Measurements from ENCODE around the gene SETD1B. TPM values are rescaled to one million over a fixed set of nuclear protein-coding genes. Genes with fewer than 3 reads are reported as not detected.

Gene SETD1B
- 38.2 and 40.4 TPM in 2 replicates for total RNA-seq (2021)
- long read RNA-seq, partial matches to known transcripts, result 1 of 11 reads
- long read RNA-seq, other reads (novel, unspliced or antisense), result 10 of 11 reads

- Histone ChIP-seq H2BK15ac (ENCODE audit: low read depth, low read length) (no peak within 1 kb of the TSS), H4K91ac (ENCODE audit: insufficient read length, low read depth, low read length) (peak within 1 kb of the TSS; percentile 36), H3K79me1 (ENCODE audit: insufficient read depth, low read depth, low read length, poor library complexity, severe bottlenecking) (no peaks in the 10 kb centered on the region), H3K4ac (ENCODE audit: low read depth, low read length) (no peak within 1 kb of the TSS; the same call in 1 of the 2 replicates), H3T11ph (ENCODE audit: low read length) (no peak within 1 kb of the TSS), H3K23me2 (ENCODE audit: insufficient read length, low read depth, low read length, poor library complexity, severe bottlenecking) (peaks cover 27% of the 10 kb centered on the region), H3K56ac (ENCODE audit: insufficient read length, low read depth, low read length) (peak within 1 kb of the TSS; percentile 94), H3K18ac (ENCODE audit: insufficient read length, low read depth, low read length) (peak within 1 kb of the TSS; percentile 96), H3K27ac (ENCODE audit: insufficient read length, low read depth, low read length) (peak within 1 kb of the TSS; percentile 99), H3K23ac (ENCODE audit: insufficient read length, low read depth, low read length) (no peak within 1 kb of the TSS), H2AFZ (ENCODE audit: low read length) (no peak within 1 kb of the TSS), H4K5ac (ENCODE audit: insufficient read length, low read depth, low read length) (peak within 1 kb of the TSS; percentile 80), H3K4me2 (ENCODE audit: insufficient read depth, insufficient read length, low read length) (peak within 1 kb of the TSS; percentile 98), H4K8ac (replicated peaks; ENCODE audit: insufficient read length, low read depth, low read length) (no peak within 1 kb of the TSS), H3K14ac (ENCODE audit: insufficient read depth, low read length) (peak within 1 kb of the TSS; percentile 95), H2BK5ac (ENCODE audit: insufficient read length, low read length) (peak within 1 kb of the TSS; percentile 14), H2BK20ac (ENCODE audit: low read depth, low read length, poor library complexity, severe bottlenecking) (no peak within 1 kb of the TSS), H3K27me3 (ENCODE audit: insufficient read depth, low read length) (no peaks in the 10 kb centered on the region), H2AK5ac (ENCODE audit: insufficient read length, low read length) (no peak within 1 kb of the TSS), H3K9ac (ENCODE audit: extremely low read depth, insufficient read length, low read length) (peak within 1 kb of the TSS; percentile 100), H2BK12ac (ENCODE audit: insufficient read length, low read depth, low read length) (peak within 1 kb of the TSS; percentile 77), H4K20me1 (ENCODE audit: control insufficient read depth, insufficient read depth, insufficient read length) (no peaks in the 10 kb centered on the region), H3K9me3 (ENCODE audit: control insufficient read depth, low read depth, low read length) (no peaks in the 10 kb centered on the region), H2BK120ac (ENCODE audit: low read depth, low read length, poor library complexity, severe bottlenecking) (peak within 1 kb of the TSS; percentile 52), H3K79me2 (ENCODE audit: insufficient read depth, low read length) (no peaks in the 10 kb centered on the region; the same call in 1 of the 2 replicates), H3K4me1 (ENCODE audit: insufficient read depth, low read length) (peaks cover 3% of the 10 kb centered on the region; the same call in 1 of the 2 replicates)
- no CpG with 5 or more reads among the region's 74 CpGs for WGBS (ENCODE audit: extremely low coverage, insufficient read length, low lambda C conversion rate)
- peaks cover 15 to 30% (median 30%) of the 10 kb centered on the region in 3 experiments for H3K36me3 Mint-ChIP-seq (ENCODE audit: insufficient read depth in 1 of 3, low read depth in 3 of 3)
- no peak for TF ChIP-seq CTCF (conservative IDR thresholded peaks at IDR 0.05)
- peaks cover 31 to 37% of the 10 kb centered on the region in 2 experiments for H3K4me1 Mint-ChIP-seq
- peak within 1 kb of the TSS; percentile 86 to 96 for H3K4me3 Mint-ChIP-seq
- no peak for DNase-seq
- peak within 1 kb of the TSS; percentile 98 to 100 (median 100) for H3K27ac Mint-ChIP-seq
- H3K9me3 Mint-ChIP-seq, result no peaks in the 10 kb centered on the region
- H3K27me3 Mint-ChIP-seq (ENCODE audit: low read depth), result no peaks in the 10 kb centered on the region; the same call in 1 of the 2 replicates
These were observed at the start of gene SETD1B for GRCh38 chr12:121803861-121804416. Gene SETD1B, plus strand, starts transcription at chr12:121804009. Its CDS starts 729 bp downstream, at chr12:121804738.

All from H9 (cell line).